Activated T-helper 1 cell treated with Interleukin-2 at 50 U/mL for 16 hours (primary cell): ENCODE results near the gene PCDH9.
"Not testable (repeated sequence)": the region's sequence is repeated elsewhere in the genome, so short reads cannot be mapped to it uniquely, and the experiment has no call there.

Experiments
- DNase-seq: peaks from one replicate; pipeline ENCODE4 v3.0.0-alpha.2; 2020; ENCODE audit warnings: low read depth

PCDH9 gene

GRCh38 chr13:67123165-67123564 is 107.0 kb downstream of the PCDH9 start:
- no peak for DNase-seq

- no peak for DNase-seq
Observed at GRCh38 chr13:67122251-67122650, 107.9 kb downstream of the PCDH9 start.

GRCh38 chr13:67120872-67121531 is 109.1 kb downstream of the PCDH9 start:
- DNase-seq: no peak

GRCh38 chr13:67119481-67119894 is 110.6 kb downstream of the PCDH9 start:
- DNase-seq: no peak

GRCh38 chr13:67118277-67118676 is 111.9 kb downstream of the PCDH9 start:
- DNase-seq: no peak

GRCh38 chr13:67117010-67117550 is 113.1 kb downstream of the PCDH9 start:
- DNase-seq: no peak

- DNase-seq: no peak
Observed at GRCh38 chr13:67107979-67108378, 122.2 kb downstream of the PCDH9 start.

- DNase-seq: no peak
Observed at GRCh38 chr13:67106502-67107057, 123.6 kb downstream of the PCDH9 start.

GRCh38 chr13:67101730-67102467 is 128.2 kb downstream of the PCDH9 start:
- no peak for DNase-seq

- DNase-seq: no peak
Observed at GRCh38 chr13:67100730-67101129, 129.4 kb downstream of the PCDH9 start.

GRCh38 chr13:67099494-67099893 is 130.6 kb downstream of the PCDH9 start:
- no peak for DNase-seq

GRCh38 chr13:67097892-67098452 is 132.2 kb downstream of the PCDH9 start:
- no peak for DNase-seq

- not testable (repeated sequence) for DNase-seq
Observed at GRCh38 chr13:67096893-67097292, 133.2 kb downstream of the PCDH9 start.

GRCh38 chr13:67096418-67096817 is 133.7 kb downstream of the PCDH9 start:
- no peak for DNase-seq

- no peak for DNase-seq
Observed at GRCh38 chr13:67095621-67096020, 134.5 kb downstream of the PCDH9 start.

GRCh38 chr13:67094952-67095351 is 135.2 kb downstream of the PCDH9 start:
- no peak for DNase-seq

GRCh38 chr13:67094078-67094477 is 136.1 kb downstream of the PCDH9 start:
- no peak for DNase-seq

GRCh38 chr13:67091603-67092002 is 138.5 kb downstream of the PCDH9 start:
- DNase-seq: no peak

- DNase-seq: no peak
Observed at GRCh38 chr13:67090856-67091255, 139.3 kb downstream of the PCDH9 start.

GRCh38 chr13:67087527-67087926 is 142.6 kb downstream of the PCDH9 start:
- no peak for DNase-seq

GRCh38 chr13:67086260-67086659 is 143.9 kb downstream of the PCDH9 start:
- no peak for DNase-seq

- no peak for DNase-seq
Observed at GRCh38 chr13:67084066-67084465, 146.1 kb downstream of the PCDH9 start.

- DNase-seq: no peak
Observed at GRCh38 chr13:67083519-67083918, 146.6 kb downstream of the PCDH9 start.
